HUES48 (cell line): ENCODE measurements around the gene USP32.

ENCODE experiments used
- H3K27ac ChIP-seq: one replicate; pipeline ENCODE4 v1.7.0; 2013; ENCODE audit warnings: low read depth, low read length, inconsistent platforms
- H3K27me3 ChIP-seq: 2 replicates; pipeline ENCODE4 v1.6.1; 2013; ENCODE audit warnings: mild to moderate bottlenecking, low read length; ENCODE audit not compliant: control insufficient read depth, insufficient read depth
- H3K36me3 ChIP-seq: 2 replicates; pipeline ENCODE4 v1.6.1; 2013; ENCODE audit warnings: low read length; ENCODE audit not compliant: control insufficient read depth, insufficient read depth
- H3K4me1 ChIP-seq: 2 replicates; pipeline ENCODE4 v1.6.1; 2013; ENCODE audit warnings: mild to moderate bottlenecking, low read length; ENCODE audit not compliant: control insufficient read depth, insufficient read depth
- H3K4me3 ChIP-seq: 2 replicates; pipeline ENCODE4 v1.5.1; 2013; ENCODE audit warnings: mild to moderate bottlenecking, low read depth, low read length
- H3K9ac ChIP-seq: 2 replicates; pipeline ENCODE4 v1.6.1; 2013; ENCODE audit warnings: mild to moderate bottlenecking, low read depth, low read length, moderate library complexity
- H3K9me3 ChIP-seq: 2 replicates; pipeline ENCODE4 v1.6.1; 2013; ENCODE audit warnings: low read length; ENCODE audit not compliant: control insufficient read depth, insufficient read depth

The USP32 gene

GRCh38 chr17:60403523-60403810 lies 11.5 kb upstream of the USP32 start:
- Histone ChIP-seq H3K27me3 (no peaks in the 10 kb centered on the region), H3K9me3 (no peaks in the 10 kb centered on the region), H3K9ac (no peak overlapping the region), H3K36me3 (no peaks in the 10 kb centered on the region), H3K4me1 (no peaks in the 10 kb centered on the region), H3K27ac (no peak overlapping the region), H3K4me3 (no peak overlapping the region)

DNA sequence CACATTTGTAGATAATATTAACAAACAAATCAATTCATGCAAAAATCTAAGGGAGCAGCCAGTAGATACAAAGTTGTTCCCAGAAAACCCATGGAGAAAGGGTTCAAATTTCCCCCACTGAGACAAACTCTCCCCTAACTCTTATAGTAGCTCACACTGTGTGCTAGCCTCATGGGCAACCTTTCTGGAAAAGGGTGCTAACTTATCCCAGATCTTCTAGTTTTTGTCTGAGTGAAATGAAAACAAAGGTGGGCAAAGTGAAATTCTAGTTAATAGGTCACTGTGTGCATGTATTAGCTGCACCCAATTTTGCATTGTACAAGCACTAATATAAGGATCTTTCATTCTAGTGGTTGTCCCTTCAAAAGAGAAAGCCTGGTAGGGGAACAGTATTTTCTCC lies 9.9 kb upstream of the USP32 start:
- H3K9me3 ChIP-seq: no peaks in the 10 kb centered on the region
- no peaks in the 10 kb centered on the region for H3K4me1 ChIP-seq
- no peaks in the 10 kb centered on the region for H3K27me3 ChIP-seq
- H3K27ac ChIP-seq: no peak overlapping the region
- no peak overlapping the region for H3K4me3 ChIP-seq
- no peak overlapping the region for H3K9ac ChIP-seq
- no peaks in the 10 kb centered on the region for H3K36me3 ChIP-seq

GRCh38 chr17:60398227-60398959 lies 6.5 kb upstream of the USP32 start:
- H3K27ac ChIP-seq: no peak overlapping the region
- no peaks in the 10 kb centered on the region for H3K27me3 ChIP-seq
- H3K4me3 ChIP-seq: no peak overlapping the region
- H3K9ac ChIP-seq: no peak overlapping the region
- H3K36me3 ChIP-seq: no peaks in the 10 kb centered on the region
- no peaks in the 10 kb centered on the region for H3K9me3 ChIP-seq
- H3K4me1 ChIP-seq: peaks cover 1% of the 10 kb centered on the region

- H3K27me3 ChIP-seq: no peaks in the 10 kb centered on the region
- no peak overlapping the region for H3K27ac ChIP-seq
- H3K4me1 ChIP-seq: peaks cover 6% of the 10 kb centered on the region
These were observed 4.5 kb upstream of the USP32 start for GRCh38 chr17:60396412-60396811.

GRCh38 chr17:60395508-60396065 lies 3.7 kb upstream of the USP32 start:
- Histone ChIP-seq H3K9ac (no peak overlapping the region), H3K27ac (no peak overlapping the region)

More at GRCh38 chr17:60396412-60396811, 4.5 kb upstream of the USP32 start:
- H3K9me3 ChIP-seq: no peaks in the 10 kb centered on the region
- H3K4me3 ChIP-seq: no peak overlapping the region
- no peak overlapping the region for H3K9ac ChIP-seq
- H3K36me3 ChIP-seq: no peaks in the 10 kb centered on the region

GRCh38 chr17:60393840-60394723 lies 2.1 kb upstream of the USP32 start:
- Histone ChIP-seq H3K9me3 (no peaks in the 10 kb centered on the region), H3K4me3 (no peak overlapping the region), H3K36me3 (no peaks in the 10 kb centered on the region), H3K4me1 (peaks cover 15% of the 10 kb centered on the region), H3K9ac (no peak overlapping the region), H3K27me3 (no peaks in the 10 kb centered on the region), H3K27ac (no peak overlapping the region)

More at GRCh38 chr17:60395508-60396065, 3.7 kb upstream of the USP32 start:
- Histone ChIP-seq H3K36me3 (no peaks in the 10 kb centered on the region), H3K4me3 (no peak overlapping the region), H3K27me3 (no peaks in the 10 kb centered on the region), H3K4me1 (peaks cover 7% of the 10 kb centered on the region), H3K9me3 (no peaks in the 10 kb centered on the region)

- Histone ChIP-seq H3K4me1 (peaks cover 25% of the 10 kb centered on the region), H3K9me3 (no peaks in the 10 kb centered on the region), H3K27me3 (no peaks in the 10 kb centered on the region), H3K27ac (peak overlapping the region; percentile 99), H3K4me3 (peak overlapping the region; percentile 92), H3K9ac (peak overlapping the region; percentile 82), H3K36me3 (no peaks in the 10 kb centered on the region)
These were observed 1.1 kb upstream of the USP32 start for GRCh38 chr17:60392845-60393702.

- no peaks in the 10 kb centered on the region for H3K9me3 ChIP-seq
- H3K4me3 ChIP-seq: peak overlapping the region; percentile 92
- H3K4me1 ChIP-seq: peaks cover 40% of the 10 kb centered on the region
- H3K36me3 ChIP-seq: no peaks in the 10 kb centered on the region
- peak overlapping the region; percentile 75 for H3K9ac ChIP-seq
- H3K27ac ChIP-seq: peak overlapping the region; percentile 99
- no peaks in the 10 kb centered on the region for H3K27me3 ChIP-seq
These were observed 377 bp downstream of the USP32 start for GRCh38 chr17:60391471-60392041.

DNA sequence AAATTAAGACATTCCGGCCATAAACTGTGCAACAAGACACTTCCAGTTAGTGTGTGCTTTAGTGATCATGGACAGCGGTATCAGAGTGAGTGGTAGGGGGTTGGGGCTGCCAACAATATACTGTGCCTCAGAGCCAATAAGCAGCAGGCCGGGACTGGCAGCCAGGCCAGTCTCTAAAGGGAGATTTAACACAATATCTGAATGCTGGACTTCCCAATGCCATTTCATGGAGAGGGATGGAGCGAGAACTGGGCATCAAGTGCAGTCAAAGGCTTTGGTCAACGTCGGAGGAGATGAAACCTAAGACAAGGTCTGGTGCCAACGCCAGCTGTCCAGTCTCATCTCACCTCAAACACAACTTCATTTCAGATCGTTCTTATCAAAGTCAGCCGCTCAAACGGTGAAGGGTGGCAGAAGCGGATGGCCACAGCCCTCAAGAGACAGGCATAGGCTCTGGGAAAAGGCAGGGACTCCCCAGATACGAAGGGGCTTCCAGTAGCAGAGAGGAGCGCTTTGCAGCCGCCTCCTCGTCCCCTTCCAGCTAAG lies 935 bp downstream of the USP32 start:
- peaks cover 46% of the 10 kb centered on the region for H3K4me1 ChIP-seq
- peak overlapping the region; percentile 99 for H3K27ac ChIP-seq
- H3K9ac ChIP-seq: peak overlapping the region; percentile 75
- H3K4me3 ChIP-seq: peak overlapping the region; percentile 92
- no peaks in the 10 kb centered on the region for H3K27me3 ChIP-seq
- H3K36me3 ChIP-seq: no peaks in the 10 kb centered on the region
- no peaks in the 10 kb centered on the region for H3K9me3 ChIP-seq

DNA sequence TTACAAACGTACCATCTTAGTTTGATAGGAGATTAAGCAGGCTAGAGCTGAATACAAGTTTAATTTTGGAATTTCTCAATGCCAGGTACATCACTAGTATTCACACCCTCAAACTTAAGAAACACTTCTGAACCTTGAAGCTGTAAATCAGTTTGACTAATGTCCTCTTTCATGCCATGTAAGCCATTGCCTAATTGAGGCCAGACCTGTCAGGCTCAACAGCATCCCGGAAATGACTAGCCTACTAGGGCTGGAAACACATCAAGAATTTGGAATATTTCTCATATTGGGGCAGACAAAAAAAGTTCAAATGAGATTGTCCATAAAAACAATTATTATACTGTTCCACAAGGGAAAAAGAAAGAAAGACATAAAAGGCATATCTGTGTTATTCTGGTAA lies 1.7 kb downstream of the USP32 start:
- H3K27me3 ChIP-seq: no peaks in the 10 kb centered on the region
- H3K9ac ChIP-seq: no peak overlapping the region
- peaks cover 53% of the 10 kb centered on the region for H3K4me1 ChIP-seq
- H3K36me3 ChIP-seq: no peaks in the 10 kb centered on the region
- peak overlapping the region; percentile 92 for H3K4me3 ChIP-seq
- no peaks in the 10 kb centered on the region for H3K9me3 ChIP-seq
- H3K27ac ChIP-seq: no peak overlapping the region
